ENCODE data around the gene SFR1. TPM values are rescaled to one million over a fixed set of nuclear protein-coding genes. Genes with fewer than 3 reads are reported as not detected.

SFR1 gene
- total RNA-seq, 1 donor from 2014 or later = 0.32 TPM

- intact Hi-C loops (cut with DNase I) = loop anchor here (5.0 to 10.0 kb wide), 3 partner anchors 217 to 426 kb away; partner anchors contain the start of genes CFAP58 and ITPRIP
- DNase-seq (ENCODE audit: low spot score in 2 of 2) = no peak
- Histone ChIP-seq H3K27me3 (no peaks in the 10 kb centered on the region), H3K4me1 (peaks cover 0 to 17% of the 10 kb centered on the region in 2 donors), H3K4me3 (peak overlapping the region; percentile 66 to 70), H3K36me3 (no peaks in the 10 kb centered on the region), H3K9me3 (no peaks in the 10 kb centered on the region), H3K27ac (peak overlapping the region; percentile 97 to 98)
- no peak for TF ChIP-seq CTCF (IDR thresholded peaks at IDR 0.05)
These were observed 1.5 kb upstream of the SFR1 start for GRCh38 chr10:104120512-104120902.

GRCh38 chr10:104120903-104121484 is 977 bp upstream of the SFR1 start:
- intact Hi-C loops (cut with DNase I) = loop anchor here (1.0 to 10.0 kb wide), 6 partner anchors 111 to 426 kb away; partner anchors contain the start of genes CFAP43, CFAP58, ITPRIP and SLK

GRCh38 chr10:104122225-104123107 is 495 bp downstream of the SFR1 start:
- peak overlapping the region; percentile 58 to 70 for H3K4me3 ChIP-seq
- intact Hi-C loops (cut with DNase I) = loop anchor here (1.0 to 10.0 kb wide), 5 partner anchors 78 to 428 kb away; partner anchors contain the start of genes CFAP58 and ITPRIP
- H3K36me3 ChIP-seq = no peaks in the 10 kb centered on the region
- H3K9me3 ChIP-seq = no peaks in the 10 kb centered on the region
- peak overlapping the region; percentile 97 to 98 for H3K27ac ChIP-seq
- DNase-seq (ENCODE audit: low spot score in 2 of 2) = no peak
- TF ChIP-seq CTCF (IDR thresholded peaks at IDR 0.05) = no peak
- H3K27me3 ChIP-seq = no peaks in the 10 kb centered on the region
- H3K4me1 ChIP-seq = peaks cover 0 to 17% of the 10 kb centered on the region in 2 donors

More at GRCh38 chr10:104120903-104121484, 977 bp upstream of the SFR1 start:
- peak overlapping the region; percentile 66 to 70 for H3K4me3 ChIP-seq
- H3K4me1 ChIP-seq = peaks cover 0 to 17% of the 10 kb centered on the region in 2 donors
- peak; percentile 73 to 98 for DNase-seq (ENCODE audit: low spot score in 2 of 2)
- no peak for TF ChIP-seq CTCF (IDR thresholded peaks at IDR 0.05)
- peak overlapping the region; percentile 97 to 98 for H3K27ac ChIP-seq
- no peaks in the 10 kb centered on the region for H3K36me3 ChIP-seq
- no peaks in the 10 kb centered on the region for H3K27me3 ChIP-seq
- no peaks in the 10 kb centered on the region for H3K9me3 ChIP-seq

GRCh38 chr10:104123397-104123796 is 1.4 kb downstream of the SFR1 start:
- Histone ChIP-seq H3K4me3 (no peak overlapping the region), H3K27ac (no peak overlapping the region), H3K4me1 (peaks cover 0 to 17% of the 10 kb centered on the region in 2 donors), H3K9me3 (no peaks in the 10 kb centered on the region), H3K27me3 (no peaks in the 10 kb centered on the region), H3K36me3 (no peaks in the 10 kb centered on the region)
- no peak for DNase-seq (ENCODE audit: low spot score in 2 of 2)
- TF ChIP-seq CTCF (IDR thresholded peaks at IDR 0.05) = no peak
- intact Hi-C loops (cut with DNase I) = loop anchor here (2.0 to 10.0 kb wide), 4 partner anchors 79 to 429 kb away; partner anchors contain the start of genes CFAP58 and ITPRIP

- no peak overlapping the region for H3K27ac ChIP-seq
- TF ChIP-seq CTCF (IDR thresholded peaks at IDR 0.05) = no peak
- no peak for DNase-seq (ENCODE audit: low spot score in 2 of 2)
- no peaks in the 10 kb centered on the region for H3K36me3 ChIP-seq
- H3K4me1 ChIP-seq = peaks cover 0 to 4% of the 10 kb centered on the region in 2 donors
- intact Hi-C loops (cut with DNase I) = loop anchor here (10.0 kb wide), 1 partner anchor 433 kb away; no protein-coding TSS in a partner anchor
- no peaks in the 10 kb centered on the region for H3K27me3 ChIP-seq
- no peaks in the 10 kb centered on the region for H3K9me3 ChIP-seq
- no peak overlapping the region for H3K4me3 ChIP-seq
These were observed 5.4 kb downstream of the SFR1 start for GRCh38 chr10:104127411-104127810.
